Kidney capillary endothelial cell (primary cell): ENCODE results near the gene ASB10.

Experiments
- DNase-seq: peaks from one replicate; pipeline ENCODE4 v3.0.0-alpha.2; 2018; ENCODE audit warnings: low spot score

ASB10 gene

GRCh38 chr7:151135866-151136843, 50.9 kb downstream of the ASB10 start:
- no peak for DNase-seq

- no peak for DNase-seq
Observed at GRCh38 chr7:151135525-151135845, 51.6 kb downstream of the ASB10 start.

GRCh38 chr7:151134743-151135524, 52.1 kb downstream of the ASB10 start:
- DNase-seq: no peak

GRCh38 chr7:151133986-151134742, 52.9 kb downstream of the ASB10 start:
- no peak for DNase-seq

GRCh38 chr7:151133266-151133985, 53.6 kb downstream of the ASB10 start:
- DNase-seq: no peak

GRCh38 chr7:151132461-151133205, 54.4 kb downstream of the ASB10 start:
- DNase-seq: no peak

GRCh38 chr7:151131592-151132293, 55.3 kb downstream of the ASB10 start:
- DNase-seq: no peak

- DNase-seq: no peak
Observed at GRCh38 chr7:151131224-151131591, 55.8 kb downstream of the ASB10 start.

GRCh38 chr7:151130741-151131157, 56.3 kb downstream of the ASB10 start:
- DNase-seq: no peak

- DNase-seq: no peak
Observed at GRCh38 chr7:151129960-151130591, 57.0 kb downstream of the ASB10 start.

- DNase-seq: no peak
Observed at GRCh38 chr7:151129117-151129959, 57.7 kb downstream of the ASB10 start.

GRCh38 chr7:151128716-151129115, 58.3 kb downstream of the ASB10 start:
- DNase-seq: no peak

GRCh38 chr7:151128144-151128543, 58.9 kb downstream of the ASB10 start:
- no peak for DNase-seq

GRCh38 chr7:151126491-151127137, 60.4 kb downstream of the ASB10 start:
- DNase-seq: no peak

GRCh38 chr7:151125846-151126481, 61.1 kb downstream of the ASB10 start:
- no peak for DNase-seq
